ENCODE measurements around the gene KCNA2.

KCNA2 gene

DNA sequence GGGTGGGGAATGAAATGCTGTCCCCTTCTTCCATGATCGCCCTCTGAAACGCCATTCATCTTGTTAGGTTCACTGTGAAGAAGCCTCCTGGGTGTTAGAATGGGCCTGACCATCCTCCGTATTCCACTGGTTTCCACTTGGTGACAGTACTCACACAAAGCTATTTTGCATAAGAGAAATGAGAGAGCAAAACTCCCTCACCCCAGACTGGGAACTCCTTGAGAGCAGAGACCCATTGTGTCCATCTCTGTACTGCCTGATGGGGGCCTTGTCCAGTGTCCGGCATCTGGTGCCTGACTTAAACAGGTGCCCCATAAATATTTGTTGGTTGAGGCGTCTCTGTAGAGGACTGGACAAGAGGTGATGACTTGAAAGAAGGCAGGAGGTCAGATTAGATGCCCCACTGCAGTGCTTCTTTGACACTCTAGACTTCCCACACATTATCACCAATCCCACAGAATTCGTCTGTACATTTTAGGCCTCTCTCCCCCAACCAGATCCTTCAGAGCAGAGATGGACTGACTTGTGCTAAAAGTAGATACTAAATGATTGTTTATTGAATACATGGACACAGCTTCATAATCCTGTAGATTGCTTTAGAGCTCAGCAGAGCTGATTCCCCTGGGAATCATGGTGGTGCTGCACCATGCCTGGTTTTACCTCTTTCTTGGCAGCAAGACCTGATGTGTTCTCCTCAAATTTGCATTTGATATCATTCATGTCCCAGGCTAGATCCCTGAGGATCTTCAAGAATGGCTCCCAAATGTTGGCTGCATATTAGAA lies 22.4 kb upstream of the KCNA2 start:
- DNase-seq (ENCODE audit: low read depth) = no peak
- H3K4me3 ChIP-seq (ENCODE audit: low read length) = no peak overlapping the region
- TF ChIP-seq, protein P1, sequence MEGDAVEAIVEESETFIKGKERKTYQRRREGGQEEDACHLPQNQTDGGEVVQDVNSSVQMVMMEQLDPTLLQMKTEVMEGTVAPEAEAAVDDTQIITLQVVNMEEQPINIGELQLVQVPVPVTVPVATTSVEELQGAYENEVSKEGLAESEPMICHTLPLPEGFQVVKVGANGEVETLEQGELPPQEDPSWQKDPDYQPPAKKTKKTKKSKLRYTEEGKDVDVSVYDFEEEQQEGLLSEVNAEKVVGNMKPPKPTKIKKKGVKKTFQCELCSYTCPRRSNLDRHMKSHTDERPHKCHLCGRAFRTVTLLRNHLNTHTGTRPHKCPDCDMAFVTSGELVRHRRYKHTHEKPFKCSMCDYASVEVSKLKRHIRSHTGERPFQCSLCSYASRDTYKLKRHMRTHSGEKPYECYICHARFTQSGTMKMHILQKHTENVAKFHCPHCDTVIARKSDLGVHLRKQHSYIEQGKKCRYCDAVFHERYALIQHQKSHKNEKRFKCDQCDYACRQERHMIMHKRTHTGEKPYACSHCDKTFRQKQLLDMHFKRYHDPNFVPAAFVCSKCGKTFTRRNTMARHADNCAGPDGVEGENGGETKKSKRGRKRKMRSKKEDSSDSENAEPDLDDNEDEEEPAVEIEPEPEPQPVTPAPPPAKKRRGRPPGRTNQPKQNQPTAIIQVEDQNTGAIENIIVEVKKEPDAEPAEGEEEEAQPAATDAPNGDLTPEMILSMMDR (conservative IDR thresholded peaks at IDR 0.05; ENCODE audit: low read depth, low read length) = no peak

DNA sequence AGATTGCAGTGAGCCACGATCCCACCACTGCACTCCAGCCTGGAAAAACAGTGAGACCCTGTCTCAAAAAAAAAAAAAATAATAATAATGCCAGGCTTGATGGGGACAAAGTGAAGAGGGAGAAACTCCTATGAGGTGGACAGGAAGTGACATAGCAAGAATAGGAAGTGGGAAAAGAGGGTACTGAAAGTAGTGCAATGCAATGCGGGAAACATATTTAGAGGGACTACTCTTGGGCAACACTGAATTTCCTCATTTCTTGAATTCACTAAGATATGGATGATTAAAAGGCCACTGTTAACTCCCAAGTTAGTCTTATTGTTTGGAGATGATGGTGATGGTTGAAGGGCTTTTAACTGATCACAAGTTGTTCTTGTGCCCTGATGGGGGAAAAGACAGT lies 21.6 kb upstream of the KCNA2 start:
- no peak overlapping the region for H3K4me3 ChIP-seq (ENCODE audit: low read length)
- DNase-seq (ENCODE audit: low read depth) = no peak
- TF ChIP-seq, protein P1 (conservative IDR thresholded peaks at IDR 0.05; ENCODE audit: low read depth, low read length) = no peak

DNA sequence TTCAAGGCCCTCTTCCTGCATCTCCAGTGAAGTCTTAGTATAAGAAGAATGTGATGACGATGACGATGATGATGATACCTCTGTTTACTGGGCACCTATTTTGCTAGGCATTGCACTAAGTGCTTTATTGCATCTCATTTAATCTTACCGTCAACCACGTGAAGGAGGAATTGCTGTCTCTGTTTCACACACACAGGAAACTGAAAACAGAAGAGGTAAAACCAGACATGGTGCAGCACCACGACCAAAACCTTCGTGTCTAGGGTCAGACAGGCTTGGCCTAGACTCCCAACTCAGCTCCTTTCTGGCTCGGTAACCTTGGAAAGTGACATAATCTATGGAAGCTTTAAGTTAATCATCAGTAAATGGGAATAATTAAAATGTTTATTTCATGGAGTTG lies 20.7 kb upstream of the KCNA2 start:
- TF ChIP-seq, protein P1 (conservative IDR thresholded peaks at IDR 0.05; ENCODE audit: low read depth, low read length) = no peak
- no peak for DNase-seq (ENCODE audit: low read depth)
- H3K4me3 ChIP-seq (ENCODE audit: low read length) = no peak overlapping the region

DNA sequence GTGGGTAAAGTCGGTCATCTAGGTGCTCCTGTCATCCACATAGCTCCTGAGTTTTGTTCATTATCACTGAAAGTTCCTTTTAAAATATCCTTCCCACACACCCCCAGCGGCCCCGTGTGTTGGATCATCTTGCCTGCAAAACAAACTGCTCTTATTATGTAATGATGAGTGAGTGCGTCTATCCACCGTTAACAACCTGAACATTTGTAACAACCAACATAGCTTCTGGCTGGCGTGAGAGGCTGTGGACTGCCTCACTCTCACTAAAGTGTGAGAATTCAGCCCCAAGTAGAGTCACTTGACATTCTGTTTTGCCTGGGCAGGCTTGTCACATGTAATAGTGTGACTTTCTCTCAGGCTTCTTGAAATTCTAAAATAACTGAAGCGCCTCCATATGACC lies 14.5 kb upstream of the KCNA2 start:
- TF ChIP-seq, protein P1 (conservative IDR thresholded peaks at IDR 0.05; ENCODE audit: low read depth, low read length) = no peak
- no peak overlapping the region for H3K4me3 ChIP-seq (ENCODE audit: low read length)
- DNase-seq (ENCODE audit: low read depth) = no peak

DNA sequence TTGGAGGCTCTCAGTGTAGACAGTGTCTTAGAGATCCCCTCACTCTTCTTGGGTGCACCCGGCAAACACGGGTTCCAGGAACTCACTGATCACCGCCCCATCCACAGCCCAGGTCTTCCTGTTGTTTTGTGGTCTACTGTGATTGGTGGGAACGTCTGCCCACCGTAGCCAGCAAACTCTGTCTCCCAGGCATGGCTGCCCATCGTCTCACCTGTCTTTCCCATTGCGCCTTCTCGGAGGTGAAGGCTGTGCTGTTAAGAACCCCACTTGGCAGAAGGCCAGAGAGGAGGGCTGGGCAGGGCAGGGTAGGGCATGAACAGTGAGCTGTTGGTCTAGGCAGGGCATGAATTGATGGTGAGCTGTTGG lies 14.1 kb upstream of the KCNA2 start:
- no peak overlapping the region for H3K4me3 ChIP-seq (ENCODE audit: low read length)
- DNase-seq (ENCODE audit: low read depth) = no peak
- TF ChIP-seq, protein P1 (conservative IDR thresholded peaks at IDR 0.05; ENCODE audit: low read depth, low read length) = no peak

DNA sequence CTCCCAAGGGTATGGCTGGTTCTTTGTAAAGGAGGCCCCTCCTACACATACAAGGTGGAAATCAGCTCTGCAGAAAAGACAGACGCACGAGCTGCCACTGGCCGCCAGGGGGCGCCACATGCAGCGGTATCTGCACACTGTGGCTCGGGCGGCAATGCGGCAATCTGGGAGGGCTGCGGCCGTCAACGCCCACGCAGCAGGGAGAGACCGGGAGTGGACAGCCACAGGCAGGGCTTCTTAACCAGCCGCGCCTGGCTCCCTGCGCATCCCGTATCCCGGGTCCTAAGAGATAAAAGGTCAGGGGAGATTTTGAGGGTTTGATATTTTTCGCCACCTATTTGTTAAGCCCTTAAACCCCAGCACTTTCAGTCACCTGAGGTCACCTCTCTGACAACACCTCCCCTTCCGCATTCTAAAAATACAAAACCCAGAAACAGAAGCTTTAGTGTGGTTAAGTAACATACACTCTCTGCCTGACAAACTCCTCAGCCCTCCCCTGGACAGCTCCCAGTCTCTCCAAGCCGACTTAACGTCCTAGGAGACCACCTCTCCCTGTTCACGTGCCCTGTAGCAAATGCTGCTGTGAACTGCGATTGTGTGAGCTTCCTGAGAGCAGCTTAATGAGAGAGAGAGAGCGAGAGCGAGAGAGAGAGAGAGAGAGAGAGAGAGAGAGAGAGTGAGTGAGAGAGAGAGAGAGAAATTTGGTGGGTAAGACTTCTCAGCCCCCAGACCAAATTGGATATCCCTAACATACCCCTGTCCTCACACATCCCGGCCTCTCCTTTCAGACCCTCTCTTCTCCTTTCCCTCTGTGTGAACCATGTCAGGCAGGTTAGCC lies 13.5 kb upstream of the KCNA2 start:
- DNase-seq (ENCODE audit: low read depth) = no peak
- no peak overlapping the region for H3K4me3 ChIP-seq (ENCODE audit: low read length)
- TF ChIP-seq, protein P1 (conservative IDR thresholded peaks at IDR 0.05; ENCODE audit: low read depth, low read length) = peak; percentile 94

All from retinal pigment epithelial cell (primary cell).